Esophagus squamous epithelium (tissue), 4 donors: ENCODE measurements around the gene CD58.

Source experiments
- POLR2A ChIP-seq, 4 donors: fragments of 450-650 bp; IDR thresholded peaks; one replicate each; pipeline ENCODE4 v1.6.1; 2017; ENCODE audit warnings: antibody characterized with exemption in 4 of 4, mild to moderate bottlenecking in 4 of 4, moderate library complexity in 3 of 4
- TF ChIP-seq, protein P1 (sequence below), 6 experiments: fragments of 450-650 bp in 4 of 6; fragments of 200-600 bp in 2 of 6; sonication (generic) in 2 of 6; IDR thresholded peaks; one replicate each; pipeline ENCODE4 v1.5.1; 2016 to 2019; ENCODE audit warnings: antibody characterized with exemption in 6 of 6, mild to moderate bottlenecking in 4 of 6, moderate library complexity in 4 of 6

GRCh38 chr1:116558571-116558970 lies 12.3 kb downstream of the CD58 start:
- TF ChIP-seq, protein P1, sequence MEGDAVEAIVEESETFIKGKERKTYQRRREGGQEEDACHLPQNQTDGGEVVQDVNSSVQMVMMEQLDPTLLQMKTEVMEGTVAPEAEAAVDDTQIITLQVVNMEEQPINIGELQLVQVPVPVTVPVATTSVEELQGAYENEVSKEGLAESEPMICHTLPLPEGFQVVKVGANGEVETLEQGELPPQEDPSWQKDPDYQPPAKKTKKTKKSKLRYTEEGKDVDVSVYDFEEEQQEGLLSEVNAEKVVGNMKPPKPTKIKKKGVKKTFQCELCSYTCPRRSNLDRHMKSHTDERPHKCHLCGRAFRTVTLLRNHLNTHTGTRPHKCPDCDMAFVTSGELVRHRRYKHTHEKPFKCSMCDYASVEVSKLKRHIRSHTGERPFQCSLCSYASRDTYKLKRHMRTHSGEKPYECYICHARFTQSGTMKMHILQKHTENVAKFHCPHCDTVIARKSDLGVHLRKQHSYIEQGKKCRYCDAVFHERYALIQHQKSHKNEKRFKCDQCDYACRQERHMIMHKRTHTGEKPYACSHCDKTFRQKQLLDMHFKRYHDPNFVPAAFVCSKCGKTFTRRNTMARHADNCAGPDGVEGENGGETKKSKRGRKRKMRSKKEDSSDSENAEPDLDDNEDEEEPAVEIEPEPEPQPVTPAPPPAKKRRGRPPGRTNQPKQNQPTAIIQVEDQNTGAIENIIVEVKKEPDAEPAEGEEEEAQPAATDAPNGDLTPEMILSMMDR (IDR thresholded peaks at IDR 0.05) = no peak
- TF ChIP-seq POLR2A (IDR thresholded peaks at IDR 0.05) = no peak
